Measurements from ENCODE around the gene ZNF564.
"Not testable (repeated sequence)": the region's sequence is repeated elsewhere in the genome, so short reads cannot be mapped to it uniquely, and the experiment has no call there.

ZNF564 gene

GRCh38 chr19:12497032-12497431 is 54.2 kb downstream of the ZNF564 start:
- DNase-seq (ENCODE audit: low read depth, low spot score) = no peak

- no peak for DNase-seq (ENCODE audit: low read depth, low spot score)
Measured at GRCh38 chr19:12496480-12496879, 54.8 kb downstream of the ZNF564 start.

DNA sequence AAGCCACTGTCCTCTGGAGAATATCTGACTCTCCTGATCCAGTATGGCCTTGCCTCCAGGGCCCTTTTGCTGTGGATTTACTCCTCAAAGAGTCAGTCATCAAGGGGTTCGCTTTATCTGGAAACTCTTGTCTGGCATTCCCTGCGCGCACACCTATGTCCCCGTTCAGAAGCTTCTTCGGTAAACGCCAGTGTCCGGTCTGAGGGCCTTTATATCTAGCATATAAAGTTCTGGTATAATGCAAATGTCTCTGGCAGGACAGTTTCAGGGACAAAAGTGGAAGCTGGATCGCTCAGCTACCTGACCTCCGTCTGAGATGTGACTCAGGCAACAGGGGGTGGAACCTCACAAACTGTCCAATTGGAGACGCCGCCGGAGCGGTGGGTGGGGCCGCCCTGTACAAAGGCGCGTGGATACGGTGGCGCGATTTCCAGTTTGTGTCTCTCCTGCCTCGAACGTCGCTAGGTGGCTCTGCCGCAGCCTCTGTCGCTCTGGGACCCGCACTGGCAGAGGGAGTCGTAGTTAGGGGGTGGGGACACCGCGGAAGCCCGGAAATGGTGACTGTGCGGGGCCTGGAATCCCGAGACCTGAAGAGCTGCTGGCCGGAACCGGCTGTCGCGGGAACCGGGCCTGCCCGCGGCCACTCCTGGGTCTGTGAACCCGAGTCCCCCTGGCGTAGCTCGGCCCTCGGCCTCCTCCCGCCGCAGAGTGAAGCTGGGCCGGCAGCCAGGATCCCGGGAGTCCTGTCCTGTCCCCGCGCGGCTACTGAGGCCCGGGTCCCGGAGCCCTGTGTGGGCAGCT is 56.1 kb downstream of the ZNF564 start:
- peak; percentile 90 for DNase-seq (ENCODE audit: low read depth, low spot score)

DNA sequence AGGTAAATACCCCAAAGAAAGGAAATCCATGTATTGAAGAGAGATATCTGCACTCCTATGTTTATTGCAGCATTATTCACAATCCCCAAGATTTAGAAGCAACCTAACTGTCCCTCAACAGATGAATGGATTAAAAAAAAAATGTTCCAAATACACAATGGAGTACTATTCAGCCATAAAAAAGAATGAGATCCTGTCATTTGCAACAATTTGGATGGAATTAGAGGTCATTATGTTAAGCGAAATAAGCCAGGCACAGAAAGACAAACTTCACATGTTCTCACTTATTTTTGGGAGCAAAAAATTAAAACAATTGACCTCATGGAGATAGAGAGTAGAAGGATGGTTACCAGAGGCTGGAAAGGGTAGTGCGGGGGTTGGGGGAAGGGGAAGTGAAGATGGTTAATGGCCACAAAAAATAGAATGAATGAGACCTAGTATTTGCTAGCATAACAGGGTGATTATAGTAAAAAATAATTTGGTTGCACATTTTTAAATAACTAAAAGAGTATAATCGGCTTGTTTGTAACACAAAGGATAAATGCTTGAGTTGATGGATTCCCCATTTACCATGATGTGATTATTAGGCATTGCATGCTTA is 56.9 kb downstream of the ZNF564 start:
- no peak for DNase-seq (ENCODE audit: low read depth, low spot score)

DNA sequence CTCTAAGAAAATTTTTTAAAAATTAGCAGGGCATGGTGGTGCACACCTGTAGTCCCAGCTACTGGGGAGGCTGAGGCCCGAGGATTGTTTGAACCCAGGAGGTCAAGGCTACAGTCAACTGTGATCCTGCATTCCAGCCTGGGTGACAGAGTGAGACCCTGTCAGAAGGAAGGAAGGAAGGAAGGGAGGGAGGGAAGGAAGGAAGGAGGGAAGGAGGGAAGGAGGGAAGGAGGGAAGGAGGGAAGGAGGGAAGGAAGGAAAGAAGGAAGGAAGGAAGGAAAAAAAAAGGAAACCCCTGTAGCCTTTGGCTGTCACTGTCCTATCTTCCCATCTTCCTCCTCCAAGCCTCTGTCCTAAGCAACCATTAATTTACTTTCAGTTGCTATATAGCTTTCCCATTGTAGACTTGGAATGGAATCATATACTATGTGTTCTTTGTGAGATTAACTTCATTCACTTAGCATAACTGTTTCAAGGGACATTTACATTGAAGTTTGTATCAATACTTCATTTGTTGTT is 65.0 kb downstream of the ZNF564 start:
- not testable (repeated sequence) for DNase-seq (ENCODE audit: low read depth, low spot score)

DNA sequence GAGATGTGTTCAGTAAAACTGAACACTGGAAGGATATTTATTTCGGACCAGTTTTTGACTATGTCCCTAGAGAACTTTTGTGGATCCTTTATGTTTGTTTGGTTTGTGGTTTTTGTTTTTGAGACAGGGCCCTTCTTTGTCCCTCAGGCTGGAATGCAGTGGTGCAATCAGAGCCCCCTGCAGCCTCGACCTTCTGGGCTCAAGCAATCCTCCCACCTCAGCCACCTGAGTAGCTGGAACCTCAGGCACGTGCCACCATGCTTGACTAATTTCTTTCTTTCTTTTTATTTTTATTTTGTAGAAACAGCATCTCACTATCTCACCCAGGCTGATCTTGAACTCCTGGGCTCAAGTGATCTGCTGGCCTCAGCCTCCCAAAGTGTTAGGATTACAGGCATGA is 65.7 kb downstream of the ZNF564 start:
- DNase-seq (ENCODE audit: low read depth, low spot score) = no peak

DNA sequence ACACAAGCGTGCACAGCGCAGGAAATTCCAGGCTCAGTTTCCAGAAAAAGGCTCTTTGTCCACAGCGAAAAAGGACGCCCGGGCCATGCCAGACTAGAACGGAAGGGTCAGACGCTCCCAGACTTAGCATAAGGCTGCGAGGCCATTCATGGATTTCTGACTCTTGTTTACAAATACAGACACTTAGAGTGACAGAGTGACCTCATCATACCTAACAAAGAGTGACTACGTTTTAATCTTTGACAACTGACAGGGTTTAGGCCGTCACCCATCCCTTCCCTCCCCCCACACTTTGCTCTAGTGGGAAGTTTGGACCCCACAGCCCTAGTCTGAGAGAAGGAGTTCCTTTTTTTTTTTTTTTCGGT is 66.2 kb downstream of the ZNF564 start:
- DNase-seq (ENCODE audit: low read depth, low spot score) = no peak

DNA sequence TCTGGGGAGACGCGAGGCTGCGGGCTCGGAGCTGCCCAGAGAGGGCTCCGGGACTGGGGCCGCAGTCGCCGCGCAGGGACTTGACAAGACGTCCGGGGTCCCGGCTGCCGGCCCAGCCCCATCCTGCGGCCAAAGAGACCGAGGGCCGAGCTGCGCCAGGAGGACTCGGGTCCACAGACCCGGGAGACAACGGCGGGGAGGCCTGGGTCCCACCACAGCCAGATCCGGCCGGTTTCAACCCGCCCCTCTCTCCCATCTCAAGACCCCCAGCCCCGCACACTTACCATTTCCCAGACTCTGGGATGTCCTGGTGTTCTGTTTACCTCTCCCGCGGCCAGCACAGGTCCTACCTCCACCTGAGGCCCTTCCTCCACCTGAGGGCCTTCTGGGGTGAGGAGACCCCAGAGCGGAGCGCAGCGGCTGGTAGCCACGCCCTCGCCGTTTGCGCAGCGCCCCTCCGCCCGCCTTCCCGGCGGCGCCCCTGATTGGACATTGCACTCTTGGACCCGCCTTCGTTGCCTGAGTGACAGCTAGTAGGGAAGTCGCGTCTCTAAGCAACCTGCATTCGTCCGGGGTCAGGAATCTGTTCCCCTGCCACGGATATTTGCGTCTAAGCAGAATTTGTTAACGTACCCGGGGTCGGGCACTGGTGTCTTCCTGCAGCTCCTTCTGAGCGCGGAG is 66.8 kb downstream of the ZNF564 start, which contains the start of gene ZNF709:
TSS of gene ZNF709 (minus strand) at position 446 of the 681 bp plus-strand sequence. CDS start at position 287, 159 bp downstream.
- DNase-seq (ENCODE audit: low read depth, low spot score) = peak; percentile 70

DNA sequence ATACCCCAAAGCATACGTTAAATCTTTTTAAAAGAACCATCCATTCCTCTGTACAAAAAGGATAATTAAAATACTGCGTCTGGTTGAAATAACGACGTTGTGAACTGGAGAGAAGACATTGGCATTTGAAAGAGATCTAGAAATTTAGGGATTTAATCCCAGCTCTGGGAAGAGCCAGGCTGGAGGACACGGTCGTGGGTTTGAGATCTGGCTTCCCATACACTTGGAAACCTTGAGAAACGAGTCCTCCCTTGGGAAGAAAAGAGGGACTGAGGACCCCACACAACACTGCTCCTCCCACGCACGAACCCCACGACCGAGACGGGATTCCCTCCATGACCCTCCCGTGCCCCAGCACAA is 67.3 kb downstream of the ZNF564 start:
- no peak for DNase-seq (ENCODE audit: low read depth, low spot score)

- DNase-seq (ENCODE audit: low read depth, low spot score) = no peak
Measured at GRCh38 chr19:12482509-12482886, 68.8 kb downstream of the ZNF564 start.

DNA sequence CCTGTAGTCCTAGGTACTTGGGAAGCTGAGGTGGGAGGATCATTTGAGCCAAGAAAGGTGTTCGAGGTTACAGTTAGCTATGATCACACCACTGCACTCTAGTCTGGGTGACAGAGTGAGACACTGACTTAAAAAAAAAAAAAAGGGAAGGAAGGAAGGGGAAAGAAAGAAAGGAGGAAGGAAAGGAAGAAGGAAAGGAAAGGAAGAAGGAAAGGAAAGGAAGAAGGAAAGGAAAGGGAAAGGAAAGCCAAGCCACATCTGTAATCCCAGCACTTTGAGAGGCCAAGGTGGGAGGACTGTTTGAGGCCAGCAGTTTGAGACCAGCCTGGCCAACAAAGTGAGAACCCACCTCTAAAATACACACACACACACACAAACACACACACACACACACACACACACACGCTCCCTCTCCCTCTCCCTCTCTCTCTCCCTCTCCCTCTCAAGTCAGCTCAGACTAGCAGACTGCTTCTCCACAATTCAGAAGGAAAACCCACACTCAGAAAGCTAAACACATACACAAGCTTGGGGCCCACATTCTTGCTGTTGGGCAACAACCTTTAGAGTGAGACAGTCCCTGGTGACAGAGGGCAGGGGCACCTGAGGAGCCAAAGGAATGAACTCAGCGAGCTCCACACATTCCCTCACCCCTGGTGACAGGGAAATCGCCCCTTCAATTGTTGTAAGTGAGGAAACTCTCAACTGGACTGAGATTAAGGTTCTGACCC is 69.3 kb downstream of the ZNF564 start:
- no peak for DNase-seq (ENCODE audit: low read depth, low spot score)

GRCh38 chr19:12478234-12478941 is 72.9 kb downstream of the ZNF564 start:
- DNase-seq (ENCODE audit: low read depth, low spot score) = no peak
